HEK293 (cell line): ENCODE data around the gene THSD7B.

ENCODE experiments used
- CTCF ChIA-PET: fragments of 350-600 bp; formaldehyde crosslinking; extraction: SDS; loops from one replicate; lab custom pipeline; 2021; ENCODE audit warnings: antibody characterized with exemption; lab: Yijun Ruan, JAX
- POLR2A ChIA-PET: fragments of 300-600 bp; formaldehyde crosslinking; extraction: SDS; loops from one replicate; lab custom pipeline; 2020; ENCODE audit warnings: antibody characterized with exemption, inconsistent platforms; lab: Yijun Ruan, JAX
- H3K27ac ChIP-seq: fragments of 200-500 bp; sonication (Bioruptor generic); 2 replicates; pipeline ENCODE4 v1.5.1; 2014; ENCODE audit warnings: low read depth, low read length, control low read depth, inconsistent platforms; ENCODE audit errors: extremely low read depth
- H3K36me3 ChIP-seq, 2 experiments: fragments of 200-500 bp in 1 of 2; sonication (Bioruptor generic) in 1 of 2; 1 replicate in 1 of 2; 2 replicates in 1 of 2; pipeline ENCODE4 v1.5.1; 2014 to 2017; ENCODE audit warnings: inconsistent platforms in 2 of 2, low read length in 2 of 2; ENCODE audit not compliant: control insufficient read depth in 2 of 2, insufficient read depth in 1 of 2
- H3K4me1 ChIP-seq: fragments of 200-500 bp; sonication (Bioruptor generic); 2 replicates; pipeline ENCODE4 v1.5.1; 2014; ENCODE audit warnings: mild to moderate bottlenecking, low read length, inconsistent platforms; ENCODE audit not compliant: control insufficient read depth, insufficient read depth
- H3K4me3 ChIP-seq: 2 replicates; pipeline ENCODE4 v1.5.1; 2011; ENCODE audit warnings: low read depth, mild to moderate bottlenecking, control low read depth, low read length, moderate library complexity
- H3K9me3 ChIP-seq: fragments of 200-500 bp; sonication (Bioruptor generic); 2 replicates; pipeline ENCODE4 v1.5.1; 2014; ENCODE audit warnings: low read depth, low read length, inconsistent platforms; ENCODE audit not compliant: control insufficient read depth, insufficient read depth
- GLIS2 ChIP-seq: fragments of 450-650 bp; formaldehyde crosslinking; IDR thresholded peaks from 2 replicates; pipeline ENCODE4 v1.5.1; 2016; ENCODE audit warnings: missing biosample characterization, missing genetic modification characterization
- MEIS1 ChIP-seq: sonication (generic); formaldehyde crosslinking; IDR thresholded peaks from 2 replicates; pipeline ENCODE4 v1.8.1; 2022; ENCODE audit warnings: missing genetic modification reagents, mild to moderate bottlenecking, borderline replicate concordance
- REPIN1 ChIP-seq: fragments of 450-650 bp; formaldehyde crosslinking; IDR thresholded peaks from 2 replicates; pipeline ENCODE4 v1.5.1; 2017; ENCODE audit warnings: missing biosample characterization, missing genetic modification characterization, low read depth
- SP3 ChIP-seq: fragments of 450-650 bp; formaldehyde crosslinking; IDR thresholded peaks from 2 replicates; pipeline ENCODE4 v1.5.1; 2016; ENCODE audit warnings: missing biosample characterization, missing genetic modification characterization
- SP7 ChIP-seq: fragments of 450-650 bp; formaldehyde crosslinking; IDR thresholded peaks from 2 replicates; pipeline ENCODE4 v1.5.1; 2016; ENCODE audit warnings: missing biosample characterization, missing genetic modification characterization
- TCF7L2 ChIP-seq: IDR thresholded peaks from 2 replicates; pipeline ENCODE4 v1.6.1; 2011; ENCODE audit warnings: low read depth, mild to moderate bottlenecking, inconsistent platforms, low read length, moderate library complexity, borderline replicate concordance
- TRIM28 ChIP-seq: IDR thresholded peaks from 2 replicates; pipeline ENCODE4 v1.6.1; 2011; ENCODE audit warnings: low read length, control low read depth, borderline replicate concordance
- ZBTB1 ChIP-seq: fragments of 450-650 bp; formaldehyde crosslinking; IDR thresholded peaks from 2 replicates; pipeline ENCODE4 v1.5.1; 2016; ENCODE audit warnings: missing biosample characterization, missing genetic modification characterization
- ZNF133 ChIP-seq: fragments of 450-650 bp; formaldehyde crosslinking; IDR thresholded peaks from 2 replicates; pipeline ENCODE4 v1.5.1; 2016; ENCODE audit warnings: missing biosample characterization, missing genetic modification characterization
- ZNF16 ChIP-seq: fragments of 450-650 bp; formaldehyde crosslinking; IDR thresholded peaks from 2 replicates; pipeline ENCODE4 v1.5.1; 2016; ENCODE audit warnings: low read depth, missing biosample characterization, missing genetic modification characterization
- ZNF423 ChIP-seq: fragments of 450-650 bp; formaldehyde crosslinking; IDR thresholded peaks from 2 replicates; pipeline ENCODE4 v1.5.1; 2016; ENCODE audit warnings: missing biosample characterization, missing genetic modification characterization
- ZNF555 ChIP-seq: fragments of 450-650 bp; formaldehyde crosslinking; conservative IDR thresholded peaks from 2 replicates; pipeline ENCODE4 v1.5.1; 2017; ENCODE audit warnings: missing biosample characterization, mild to moderate bottlenecking, missing genetic modification characterization, inconsistent platforms
- ZNF560 ChIP-seq: fragments of 450-650 bp; formaldehyde crosslinking; IDR thresholded peaks from 2 replicates; pipeline ENCODE4 v1.5.1; 2017; ENCODE audit warnings: missing biosample characterization, missing genetic modification characterization, borderline replicate concordance
- ZNF571 ChIP-seq: fragments of 450-650 bp; formaldehyde crosslinking; IDR thresholded peaks from 2 replicates; pipeline ENCODE4 v1.5.0; 2017; ENCODE audit warnings: missing biosample characterization, missing genetic modification characterization
- ZNF776 ChIP-seq: fragments of 450-650 bp; formaldehyde crosslinking; IDR thresholded peaks from 2 replicates; pipeline ENCODE4 v1.5.0; 2017; ENCODE audit warnings: missing biosample characterization, missing genetic modification characterization, borderline replicate concordance
- ZSCAN23 ChIP-seq: fragments of 450-650 bp; formaldehyde crosslinking; IDR thresholded peaks from 2 replicates; pipeline ENCODE4 v1.5.1; 2016; ENCODE audit warnings: missing biosample characterization, missing genetic modification characterization
- TF ChIP-seq, protein P1 (sequence below): fragments of 450-650 bp; formaldehyde crosslinking; IDR thresholded peaks from 2 replicates; pipeline ENCODE4 v1.5.1; 2016; ENCODE audit warnings: missing biosample characterization, missing genetic modification characterization
- TF ChIP-seq, protein P2 (sequence below): fragments of 450-650 bp; formaldehyde crosslinking; IDR thresholded peaks from 2 replicates; pipeline ENCODE4 v1.5.0; 2017; ENCODE audit warnings: missing biosample characterization, missing genetic modification characterization, borderline replicate concordance
- TF ChIP-seq, protein P3 (sequence below): fragments of 450-650 bp; formaldehyde crosslinking; optimal IDR thresholded peaks from 2 replicates; pipeline ENCODE3; 2016; ENCODE audit warnings: missing biosample characterization, mild to moderate bottlenecking, missing genetic modification characterization

Gene THSD7B

DNA sequence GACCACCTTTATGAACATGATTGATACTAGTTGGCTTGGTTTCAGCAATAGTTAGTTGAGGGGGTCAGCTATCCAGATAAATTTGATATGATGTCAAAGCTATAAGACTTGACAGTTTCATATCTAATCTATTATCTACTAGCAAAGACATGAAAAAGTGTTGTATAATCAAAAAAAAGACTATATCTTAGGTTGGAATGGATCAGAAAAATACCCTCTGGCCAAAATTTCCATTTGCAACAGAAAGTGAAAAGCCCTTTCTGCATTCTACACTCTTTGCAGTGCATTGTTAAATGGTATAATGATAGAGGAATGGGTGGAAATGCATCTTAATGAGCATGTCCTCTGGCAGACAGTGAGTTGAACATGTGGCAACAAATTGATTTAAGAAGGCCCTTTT, 242.6 kb downstream of the THSD7B start:
- TF ChIP-seq TCF7L2 = peak; percentile 46; the same call in 1 of the 2 replicates
- TF ChIP-seq ZNF776 = no peak
- no peaks in the 10 kb centered on the region for H3K4me1 ChIP-seq
- no peaks in the 10 kb centered on the region for H3K36me3 ChIP-seq
- H3K4me3 ChIP-seq = no peak overlapping the region
- CTCF ChIA-PET = no interaction called here
- H3K27ac ChIP-seq = no peak overlapping the region
- no peaks in the 10 kb centered on the region for H3K9me3 ChIP-seq
- POLR2A ChIA-PET = no interaction called here

DNA sequence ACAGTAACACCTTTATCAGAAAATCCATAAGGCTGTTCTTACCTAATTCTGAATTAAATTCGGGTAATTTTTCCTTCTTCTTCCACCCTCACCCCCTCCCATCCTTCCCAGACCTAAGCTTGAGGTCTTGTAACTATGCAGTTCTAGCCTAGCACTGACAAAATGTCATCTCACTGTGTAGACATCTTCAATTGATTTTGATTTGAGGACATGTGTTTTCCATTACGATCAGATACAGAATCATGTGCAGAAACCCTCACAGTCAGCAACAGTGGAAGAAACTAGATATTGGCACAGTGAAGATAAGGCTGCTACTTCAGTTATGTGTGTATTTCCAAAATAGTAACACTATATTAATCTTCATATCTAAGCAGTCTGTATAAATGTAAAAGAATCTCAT, 244.6 kb downstream of the THSD7B start:
- CTCF ChIA-PET = interaction anchor here (0.6 kb wide), 1 partner anchor 163 kb away, joined by 3 read pairs; no protein-coding TSS in a partner anchor
- Histone ChIP-seq H3K4me3 (no peak overlapping the region), H3K27ac (no peak overlapping the region), H3K4me1 (no peaks in the 10 kb centered on the region), H3K36me3 (no peaks in the 10 kb centered on the region), H3K9me3 (no peaks in the 10 kb centered on the region)
- TF ChIP-seq ZNF16 (tag by site-specific recombination) (no peak), SP7 (tag by site-specific recombination) (no peak), REPIN1 (tag by site-specific recombination) (no peak), SP3 (tag by site-specific recombination) (no peak), MEIS1 (CRISPR knock-in tag) (no peak), ZBTB1 (tag by site-specific recombination) (no peak), GLIS2 (tag by site-specific recombination) (no peak), ZNF423 (tag by site-specific recombination) (no peak), TRIM28 (no peak), ZSCAN23 (tag by site-specific recombination) (no peak), ZNF133 (tag by site-specific recombination) (no peak), ZNF571 (tag by site-specific recombination) (no peak), ZNF560 (tag by site-specific recombination) (no peak), ZNF555 (no peak)
- TF ChIP-seq, protein P1, sequence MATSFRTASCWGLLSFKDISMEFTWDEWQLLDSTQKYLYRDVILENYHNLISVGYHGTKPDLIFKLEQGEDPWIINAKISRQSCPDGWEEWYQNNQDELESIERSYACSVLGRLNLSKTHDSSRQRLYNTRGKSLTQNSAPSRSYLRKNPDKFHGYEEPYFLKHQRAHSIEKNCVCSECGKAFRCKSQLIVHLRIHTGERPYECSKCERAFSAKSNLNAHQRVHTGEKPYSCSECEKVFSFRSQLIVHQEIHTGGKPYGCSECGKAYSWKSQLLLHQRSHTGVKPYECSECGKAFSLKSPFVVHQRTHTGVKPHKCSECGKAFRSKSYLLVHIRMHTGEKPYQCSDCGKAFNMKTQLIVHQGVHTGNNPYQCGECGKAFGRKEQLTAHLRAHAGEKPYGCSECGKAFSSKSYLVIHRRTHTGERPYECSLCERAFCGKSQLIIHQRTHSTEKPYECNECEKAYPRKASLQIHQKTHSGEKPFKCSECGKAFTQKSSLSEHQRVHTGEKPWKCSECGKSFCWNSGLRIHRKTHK (tag by site-specific recombination) = no peak
- TF ChIP-seq, protein P2, sequence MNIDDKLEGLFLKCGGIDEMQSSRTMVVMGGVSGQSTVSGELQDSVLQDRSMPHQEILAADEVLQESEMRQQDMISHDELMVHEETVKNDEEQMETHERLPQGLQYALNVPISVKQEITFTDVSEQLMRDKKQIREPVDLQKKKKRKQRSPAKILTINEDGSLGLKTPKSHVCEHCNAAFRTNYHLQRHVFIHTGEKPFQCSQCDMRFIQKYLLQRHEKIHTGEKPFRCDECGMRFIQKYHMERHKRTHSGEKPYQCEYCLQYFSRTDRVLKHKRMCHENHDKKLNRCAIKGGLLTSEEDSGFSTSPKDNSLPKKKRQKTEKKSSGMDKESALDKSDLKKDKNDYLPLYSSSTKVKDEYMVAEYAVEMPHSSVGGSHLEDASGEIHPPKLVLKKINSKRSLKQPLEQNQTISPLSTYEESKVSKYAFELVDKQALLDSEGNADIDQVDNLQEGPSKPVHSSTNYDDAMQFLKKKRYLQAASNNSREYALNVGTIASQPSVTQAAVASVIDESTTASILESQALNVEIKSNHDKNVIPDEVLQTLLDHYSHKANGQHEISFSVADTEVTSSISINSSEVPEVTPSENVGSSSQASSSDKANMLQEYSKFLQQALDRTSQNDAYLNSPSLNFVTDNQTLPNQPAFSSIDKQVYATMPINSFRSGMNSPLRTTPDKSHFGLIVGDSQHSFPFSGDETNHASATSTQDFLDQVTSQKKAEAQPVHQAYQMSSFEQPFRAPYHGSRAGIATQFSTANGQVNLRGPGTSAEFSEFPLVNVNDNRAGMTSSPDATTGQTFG (tag by site-specific recombination) = no peak
- TF ChIP-seq, protein P3, sequence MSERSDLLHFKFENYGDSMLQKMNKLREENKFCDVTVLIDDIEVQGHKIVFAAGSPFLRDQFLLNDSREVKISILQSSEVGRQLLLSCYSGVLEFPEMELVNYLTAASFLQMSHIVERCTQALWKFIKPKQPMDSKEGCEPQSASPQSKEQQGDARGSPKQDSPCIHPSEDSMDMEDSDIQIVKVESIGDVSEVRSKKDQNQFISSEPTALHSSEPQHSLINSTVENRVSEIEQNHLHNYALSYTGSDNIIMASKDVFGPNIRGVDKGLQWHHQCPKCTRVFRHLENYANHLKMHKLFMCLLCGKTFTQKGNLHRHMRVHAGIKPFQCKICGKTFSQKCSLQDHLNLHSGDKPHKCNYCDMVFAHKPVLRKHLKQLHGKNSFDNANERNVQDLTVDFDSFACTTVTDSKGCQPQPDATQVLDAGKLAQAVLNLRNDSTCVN (tag by site-specific recombination) = no peak
- POLR2A ChIA-PET = no interaction called here
